Trophoblast cell (in vitro differentiated cells and primary cell): ENCODE measurements around the gene WNT4.
A peak's percentile ranks its signal among the peaks of the same experiment; 100 is the strongest.

ENCODE experiments used
- DNase-seq, 2 donors: peaks; one replicate each; pipeline ENCODE4 v3.0.0-alpha.2; 2016
- H2AFZ ChIP-seq: 2 replicates; pipeline ENCODE4 v1.6.1; 2013; ENCODE audit warnings: low read length, moderate library complexity, mild to moderate bottlenecking; ENCODE audit not compliant: insufficient read depth, poor library complexity
- H2AK5ac ChIP-seq: 2 replicates; pipeline ENCODE4 v1.6.1; 2013; ENCODE audit warnings: mild to moderate bottlenecking, low read length
- H2BK120ac ChIP-seq: 2 replicates; pipeline ENCODE4 v1.6.1; 2013; ENCODE audit warnings: low read length, mild to moderate bottlenecking, moderate library complexity; ENCODE audit not compliant: insufficient read depth, poor library complexity
- H2BK12ac ChIP-seq: 2 replicates; pipeline ENCODE4 v1.6.1; 2013; ENCODE audit warnings: mild to moderate bottlenecking, low read length, moderate library complexity
- H2BK5ac ChIP-seq: 2 replicates; pipeline ENCODE4 v1.6.1; 2013; ENCODE audit warnings: low read length, low read depth, moderate library complexity, mild to moderate bottlenecking; ENCODE audit not compliant: poor library complexity
- H3K14ac ChIP-seq: 2 replicates; pipeline ENCODE4 v1.6.1; 2013; ENCODE audit warnings: mild to moderate bottlenecking, low read length
- H3K18ac ChIP-seq: 2 replicates; pipeline ENCODE4 v1.6.1; 2013; ENCODE audit warnings: mild to moderate bottlenecking, low read length
- H3K23ac ChIP-seq: 2 replicates; pipeline ENCODE4 v1.6.1; 2013; ENCODE audit warnings: low read length
- H3K27ac ChIP-seq: 2 replicates; pipeline ENCODE4 v1.5.1; 2013; ENCODE audit warnings: low read depth, mild to moderate bottlenecking, inconsistent platforms, low read length, moderate library complexity
- H3K27me3 ChIP-seq: 2 replicates; pipeline ENCODE4 v1.6.1; 2013; ENCODE audit warnings: inconsistent platforms, mild to moderate bottlenecking, low read length, moderate library complexity; ENCODE audit not compliant: insufficient read depth
- H3K36me3 ChIP-seq, 2 experiments: 1 replicate in 1 of 2; 2 replicates in 1 of 2; pipeline ENCODE4 v1.6.1; 2013; ENCODE audit warnings: low read length in 2 of 2, mild to moderate bottlenecking in 2 of 2, moderate library complexity in 1 of 2; ENCODE audit not compliant: insufficient read depth in 2 of 2, control insufficient read depth in 1 of 2
- H3K4ac ChIP-seq: 2 replicates; pipeline ENCODE4 v1.6.1; 2013; ENCODE audit warnings: low read depth, mild to moderate bottlenecking, low read length, moderate library complexity
- H3K4me1 ChIP-seq, 2 experiments: 1 replicate in 1 of 2; 2 replicates in 1 of 2; pipeline ENCODE4 v1.6.1; 2013; ENCODE audit warnings: low read length in 2 of 2, mild to moderate bottlenecking in 2 of 2, moderate library complexity in 1 of 2; ENCODE audit not compliant: insufficient read depth in 2 of 2, control insufficient read depth in 1 of 2
- H3K4me2 ChIP-seq: 2 replicates; pipeline ENCODE4 v1.6.1; 2013; ENCODE audit warnings: inconsistent platforms, mild to moderate bottlenecking, low read length, moderate library complexity
- H3K4me3 ChIP-seq: 2 replicates; pipeline ENCODE4 v1.5.1; 2013; ENCODE audit warnings: mild to moderate bottlenecking, low read depth, low read length, inconsistent platforms
- H3K79me1 ChIP-seq: one replicate; pipeline ENCODE4 v1.6.1; 2013; ENCODE audit warnings: low read length
- H3K79me2 ChIP-seq: 2 replicates; pipeline ENCODE4 v1.6.1; 2013; ENCODE audit warnings: low read length, mild to moderate bottlenecking; ENCODE audit not compliant: control insufficient read depth, insufficient read depth, poor library complexity
- H3K9ac ChIP-seq: 2 replicates; pipeline ENCODE4 v1.6.1; 2013; ENCODE audit warnings: mild to moderate bottlenecking, low read length
- H3K9me3 ChIP-seq: 2 replicates; pipeline ENCODE4 v1.6.1; 2013; ENCODE audit warnings: low read depth, mild to moderate bottlenecking, control low read depth, inconsistent platforms, low read length; ENCODE audit not compliant: insufficient read depth
- H4K12ac ChIP-seq: 2 replicates; pipeline ENCODE4 v1.6.1; 2013; ENCODE audit warnings: low read depth, mild to moderate bottlenecking, low read length, moderate library complexity
- H4K8ac ChIP-seq: 2 replicates; pipeline ENCODE4 v1.6.1; 2013; ENCODE audit warnings: low read depth, mild to moderate bottlenecking, low read length, moderate library complexity
- H4K91ac ChIP-seq: one replicate; pipeline ENCODE4 v1.6.1; 2013; ENCODE audit warnings: low read depth, mild to moderate bottlenecking, low read length, moderate library complexity
- WGBS: extraction: QIAGEN DNeasy Blood & Tissue Kit; methylation state at CpG from one replicate; pipeline ENCODE4 v1.1.7; 2013; ENCODE audit warnings: missing lambda C conversion rate; ENCODE audit not compliant: insufficient read length, insufficient coverage; ENCODE audit errors: extremely low coverage; 5-methylcytosine and 5-hydroxymethylcytosine counted together

WNT4 gene

GRCh38 chr1:22112554-22112953, 30.3 kb downstream of the WNT4 start:
- H3K23ac ChIP-seq: no peak overlapping the region
- H3K9me3 ChIP-seq: no peaks in the 10 kb centered on the region
- H2BK12ac ChIP-seq: no peak overlapping the region
- H2AFZ ChIP-seq: no peak overlapping the region
- H3K27me3 ChIP-seq: no peaks in the 10 kb centered on the region
- H2BK120ac ChIP-seq: no peak overlapping the region
- H3K4ac ChIP-seq: no peak overlapping the region
- H3K79me2 ChIP-seq: peaks cover 6% of the 10 kb centered on the region
- H3K4me1 ChIP-seq: peaks cover 37 to 40% of the 10 kb centered on the region in 2 experiments
- H3K79me1 ChIP-seq: peaks cover 4% of the 10 kb centered on the region
- H3K4me3 ChIP-seq: no peak overlapping the region
- no CpG with 5 or more reads among the region's 3 CpGs for WGBS
- no peak overlapping the region for H2AK5ac ChIP-seq
- no peak overlapping the region for H4K12ac ChIP-seq
- no peak for DNase-seq
- H4K8ac ChIP-seq: no peak overlapping the region
- H3K27ac ChIP-seq: no peak overlapping the region
- no peak overlapping the region for H3K4me2 ChIP-seq
- H3K14ac ChIP-seq: no peak overlapping the region
- H3K36me3 ChIP-seq: peaks cover 22 to 30% of the 10 kb centered on the region in 2 experiments
- H3K18ac ChIP-seq: no peak overlapping the region
- no peak overlapping the region for H3K9ac ChIP-seq
- H2BK5ac ChIP-seq: no peak overlapping the region
- no peak overlapping the region for H4K91ac ChIP-seq

GRCh38 chr1:22111620-22112019, 31.3 kb downstream of the WNT4 start:
- peak overlapping the region; percentile 28 for H3K27ac ChIP-seq
- no peak overlapping the region for H2BK5ac ChIP-seq
- H2BK12ac ChIP-seq: no peak overlapping the region
- H3K4me2 ChIP-seq: no peak overlapping the region
- no peak overlapping the region for H4K91ac ChIP-seq
- peaks cover 22 to 30% of the 10 kb centered on the region in 2 experiments for H3K36me3 ChIP-seq
- H2AK5ac ChIP-seq: no peak overlapping the region
- peaks cover 6% of the 10 kb centered on the region for H3K79me2 ChIP-seq
- H3K9me3 ChIP-seq: no peaks in the 10 kb centered on the region
- peaks cover 39% of the 10 kb centered on the region in 2 experiments for H3K4me1 ChIP-seq
- WGBS: no CpG with 5 or more reads among the region's 3 CpGs
- H4K8ac ChIP-seq: no peak overlapping the region
- H2AFZ ChIP-seq: no peak overlapping the region
- H3K4me3 ChIP-seq: no peak overlapping the region
- H3K18ac ChIP-seq: no peak overlapping the region
- H3K4ac ChIP-seq: no peak overlapping the region
- H3K14ac ChIP-seq: no peak overlapping the region
- no peak overlapping the region for H4K12ac ChIP-seq
- H3K9ac ChIP-seq: no peak overlapping the region
- H3K79me1 ChIP-seq: peaks cover 4% of the 10 kb centered on the region
- no peak overlapping the region for H2BK120ac ChIP-seq
- H3K23ac ChIP-seq: no peak overlapping the region
- H3K27me3 ChIP-seq: no peaks in the 10 kb centered on the region
- DNase-seq: peak in 1 of 2 donors; percentile 40

DNA sequence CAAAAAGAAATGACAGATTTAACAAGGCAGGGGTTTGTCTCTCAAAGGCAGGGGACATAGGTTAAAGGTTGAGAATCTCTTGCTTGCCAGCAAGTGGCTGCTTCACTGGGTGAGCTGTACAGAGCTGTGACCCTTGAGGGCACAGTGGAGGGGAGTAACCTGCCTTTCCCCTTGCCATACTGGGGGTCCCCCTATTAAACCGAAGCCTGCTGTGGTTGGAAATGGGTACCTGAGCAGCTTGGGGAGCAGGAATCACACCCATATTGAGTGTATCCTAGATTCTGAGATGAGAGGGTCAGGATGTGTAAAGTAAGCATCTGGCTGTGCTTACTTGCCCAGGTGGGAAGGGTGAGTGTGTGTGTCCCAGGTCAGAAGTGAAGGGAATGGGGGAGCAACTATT, 31.8 kb downstream of the WNT4 start:
- H3K36me3 ChIP-seq: peaks cover 22 to 30% of the 10 kb centered on the region in 2 experiments
- H3K4me3 ChIP-seq: no peak overlapping the region
- peak overlapping the region; percentile 28 for H3K27ac ChIP-seq
- H3K9ac ChIP-seq: no peak overlapping the region
- no peak overlapping the region for H4K91ac ChIP-seq
- H2AK5ac ChIP-seq: no peak overlapping the region
- H4K12ac ChIP-seq: no peak overlapping the region
- H3K79me2 ChIP-seq: peaks cover 8% of the 10 kb centered on the region
- no peak overlapping the region for H3K23ac ChIP-seq
- peaks cover 4% of the 10 kb centered on the region for H3K79me1 ChIP-seq
- no peak overlapping the region for H2AFZ ChIP-seq
- no peak overlapping the region for H4K8ac ChIP-seq
- DNase-seq: no peak
- H3K4me2 ChIP-seq: no peak overlapping the region
- H3K14ac ChIP-seq: no peak overlapping the region
- no CpG with 5 or more reads among the region's 1 CpG for WGBS
- H2BK120ac ChIP-seq: no peak overlapping the region
- H3K4ac ChIP-seq: no peak overlapping the region
- no peak overlapping the region for H2BK5ac ChIP-seq
- H3K4me1 ChIP-seq: peaks cover 43 to 44% of the 10 kb centered on the region in 2 experiments
- no peaks in the 10 kb centered on the region for H3K27me3 ChIP-seq
- no peak overlapping the region for H2BK12ac ChIP-seq
- H3K18ac ChIP-seq: peak overlapping the region; percentile 14
- no peaks in the 10 kb centered on the region for H3K9me3 ChIP-seq

- Histone ChIP-seq H3K36me3 (peaks cover 18 to 25% of the 10 kb centered on the region in 2 experiments), H3K9ac (no peak overlapping the region), H4K12ac (no peak overlapping the region), H3K4me3 (no peak overlapping the region), H2AFZ (no peak overlapping the region), H2BK5ac (no peak overlapping the region), H3K27ac (no peak overlapping the region), H3K9me3 (no peaks in the 10 kb centered on the region), H2AK5ac (no peak overlapping the region), H3K4me2 (no peak overlapping the region), H4K8ac (no peak overlapping the region), H2BK120ac (no peak overlapping the region), H3K4me1 (peaks cover 37 to 40% of the 10 kb centered on the region in 2 experiments), H4K91ac (no peak overlapping the region), H3K79me2 (peaks cover 7% of the 10 kb centered on the region), H3K23ac (no peak overlapping the region), H2BK12ac (no peak overlapping the region), H3K27me3 (no peaks in the 10 kb centered on the region), H3K79me1 (peaks cover 4% of the 10 kb centered on the region), H3K4ac (no peak overlapping the region), H3K18ac (no peak overlapping the region), H3K14ac (no peak overlapping the region)
- WGBS: no CpG with 5 or more reads among the region's 3 CpGs
- no peak for DNase-seq
Measured at GRCh38 chr1:22110016-22110415, 32.9 kb downstream of the WNT4 start.
